Activated naive CD4-positive, alpha-beta T cell treated with anti-CD3 and anti-CD28 coated beads, Interleukin-2, amount 50 U/mL, for 24 hours (primary cell): ENCODE measurements around the gene ACSM5.

Source experiments
- H3K27ac Mint-ChIP-seq: one replicate; pipeline ENCODE4 v1.8.0; 2021; ENCODE audit warnings: mild to moderate bottlenecking, mixed read lengths
- H3K27me3 Mint-ChIP-seq: one replicate; pipeline ENCODE4 v1.8.0; 2021; ENCODE audit warnings: mixed read lengths
- H3K36me3 Mint-ChIP-seq: one replicate; pipeline ENCODE4 v1.8.0; 2021; ENCODE audit warnings: mixed read lengths
- H3K4me1 Mint-ChIP-seq: one replicate; pipeline ENCODE4 v1.8.0; 2021; ENCODE audit warnings: mixed read lengths
- H3K4me3 Mint-ChIP-seq: one replicate; pipeline ENCODE4 v1.8.0; 2021; ENCODE audit warnings: mild to moderate bottlenecking, mixed read lengths
- H3K9me3 Mint-ChIP-seq: one replicate; pipeline ENCODE4 v1.8.0; 2021; ENCODE audit warnings: mixed read lengths

The ACSM5 gene, protein sequence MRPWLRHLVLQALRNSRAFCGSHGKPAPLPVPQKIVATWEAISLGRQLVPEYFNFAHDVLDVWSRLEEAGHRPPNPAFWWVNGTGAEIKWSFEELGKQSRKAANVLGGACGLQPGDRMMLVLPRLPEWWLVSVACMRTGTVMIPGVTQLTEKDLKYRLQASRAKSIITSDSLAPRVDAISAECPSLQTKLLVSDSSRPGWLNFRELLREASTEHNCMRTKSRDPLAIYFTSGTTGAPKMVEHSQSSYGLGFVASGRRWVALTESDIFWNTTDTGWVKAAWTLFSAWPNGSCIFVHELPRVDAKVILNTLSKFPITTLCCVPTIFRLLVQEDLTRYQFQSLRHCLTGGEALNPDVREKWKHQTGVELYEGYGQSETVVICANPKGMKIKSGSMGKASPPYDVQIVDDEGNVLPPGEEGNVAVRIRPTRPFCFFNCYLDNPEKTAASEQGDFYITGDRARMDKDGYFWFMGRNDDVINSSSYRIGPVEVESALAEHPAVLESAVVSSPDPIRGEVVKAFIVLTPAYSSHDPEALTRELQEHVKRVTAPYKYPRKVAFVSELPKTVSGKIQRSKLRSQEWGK

DNA sequence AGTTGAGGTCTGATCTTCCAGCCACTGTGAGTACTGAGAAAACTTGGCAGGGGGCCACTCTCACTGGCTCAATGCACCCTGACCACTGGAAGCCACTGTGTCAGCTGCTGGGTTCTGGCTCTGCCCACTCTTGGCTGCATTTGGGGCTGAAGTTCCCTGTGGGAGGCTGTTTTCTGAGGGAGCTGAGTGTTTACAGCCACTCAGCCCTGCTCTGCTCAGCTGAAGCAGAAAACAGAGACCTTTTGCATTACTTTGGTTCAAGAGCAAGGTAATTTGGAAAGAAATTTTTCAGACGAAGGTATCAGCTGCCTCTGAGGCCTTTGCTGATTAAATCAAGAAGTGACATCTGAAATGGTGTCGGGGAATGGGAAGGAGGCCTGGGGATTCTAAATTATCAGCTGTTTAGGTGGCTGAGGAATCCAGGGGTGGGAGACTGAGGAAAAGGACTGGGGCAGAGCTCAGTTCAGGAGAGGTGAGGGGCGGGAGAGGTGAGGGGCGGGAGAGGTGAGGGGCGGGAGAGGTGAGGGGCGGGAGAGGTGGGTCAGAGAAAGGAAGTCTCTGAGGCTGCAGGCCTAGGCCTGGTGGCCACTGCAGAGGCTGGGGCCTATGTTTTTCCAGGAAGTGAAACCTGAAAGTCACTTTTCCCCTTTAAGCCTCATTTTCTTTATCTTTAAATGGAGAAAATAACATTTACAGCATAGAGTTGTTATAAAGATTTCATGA is at the start of gene ACSM5:
Gene ACSM5 (plus strand): TSS at position 137 of the 723 bp plus-strand sequence. CDS start 1,951 bp downstream, outside the sequence.
- Mint-ChIP-seq H3K27me3 (peaks cover 9% of the 10 kb centered on the region), H3K27ac (no peak within 1 kb of the TSS), H3K36me3 (no peaks in the 10 kb centered on the region), H3K4me3 (no peak within 1 kb of the TSS), H3K9me3 (no peaks in the 10 kb centered on the region), H3K4me1 (no peaks in the 10 kb centered on the region)

DNA sequence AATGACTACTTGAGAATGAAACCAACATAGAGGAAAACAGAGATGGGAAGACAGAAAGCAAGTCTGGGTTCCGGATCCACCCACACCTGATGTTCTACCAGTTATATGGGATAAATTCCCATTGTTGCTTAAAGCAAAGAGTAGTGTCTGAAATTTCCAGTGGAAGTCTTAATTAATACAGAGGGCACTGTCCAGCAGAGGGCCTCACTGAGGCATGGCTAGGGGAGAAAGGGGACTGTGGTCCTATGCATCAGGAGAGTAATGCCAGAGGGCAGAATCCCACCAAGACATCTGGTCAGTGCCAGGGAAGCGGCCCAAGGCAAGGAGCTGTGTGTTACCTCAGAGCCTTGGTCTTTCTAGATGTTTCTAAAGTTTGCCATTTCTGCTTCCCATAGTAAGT is 49.3 kb upstream of the ACSM5 start:
- no peaks in the 10 kb centered on the region for H3K9me3 Mint-ChIP-seq
- peaks cover 11% of the 10 kb centered on the region for H3K27me3 Mint-ChIP-seq
- H3K36me3 Mint-ChIP-seq, result no peaks in the 10 kb centered on the region
- H3K4me1 Mint-ChIP-seq, result no peaks in the 10 kb centered on the region
- H3K4me3 Mint-ChIP-seq, result no peak overlapping the region
- no peak overlapping the region for H3K27ac Mint-ChIP-seq

DNA sequence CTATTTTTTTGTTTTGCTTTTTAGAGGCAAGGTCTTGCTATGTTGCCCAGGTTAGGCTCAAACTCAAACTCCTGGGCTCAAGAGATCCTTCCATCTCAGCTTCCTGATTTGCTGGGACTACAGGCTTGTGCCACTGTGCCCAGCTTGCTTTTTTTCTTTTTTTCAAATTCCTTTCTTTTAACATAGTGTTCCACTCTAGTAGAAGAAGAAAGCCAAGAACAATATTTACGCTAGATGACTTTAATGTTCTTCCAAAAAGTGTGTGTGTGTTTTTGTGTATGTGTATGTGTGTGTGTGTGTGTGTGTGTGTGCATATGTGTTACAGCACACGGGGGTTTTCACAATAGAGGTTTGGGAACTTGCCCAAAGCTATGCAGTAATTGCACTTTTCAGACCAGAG is 46.1 kb upstream of the ACSM5 start:
- Mint-ChIP-seq H3K9me3 (no peaks in the 10 kb centered on the region), H3K27ac (no peak overlapping the region)

DNA sequence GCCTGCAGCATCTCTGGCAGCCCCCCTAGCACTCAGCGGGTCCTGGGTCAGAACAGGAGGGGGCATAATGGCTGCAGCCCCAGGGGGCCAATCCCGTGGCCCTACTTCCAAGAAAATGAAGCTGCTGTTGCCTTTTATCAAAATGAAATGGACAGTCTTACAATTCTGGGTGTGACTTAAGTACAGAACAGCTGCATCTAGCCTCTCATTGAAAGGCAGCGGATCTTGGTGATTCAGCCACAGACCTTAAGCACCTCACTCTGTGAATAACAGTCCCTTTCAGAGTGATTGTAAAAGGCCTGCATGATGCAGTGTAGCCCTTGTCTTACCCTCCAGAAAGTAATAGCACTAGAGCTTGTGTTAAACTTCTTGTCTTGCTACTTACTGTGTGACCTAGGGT is 45.3 kb upstream of the ACSM5 start:
- Mint-ChIP-seq H3K4me3 (no peak overlapping the region), H3K4me1 (no peaks in the 10 kb centered on the region), H3K36me3 (no peaks in the 10 kb centered on the region), H3K27ac (no peak overlapping the region), H3K27me3 (peaks cover 23% of the 10 kb centered on the region), H3K9me3 (no peaks in the 10 kb centered on the region)

More for the DNA sequence above, 46.1 kb upstream of the ACSM5 start:
- H3K4me3 Mint-ChIP-seq, result no peak overlapping the region
- no peaks in the 10 kb centered on the region for H3K4me1 Mint-ChIP-seq
- H3K36me3 Mint-ChIP-seq, result no peaks in the 10 kb centered on the region
- peaks cover 19% of the 10 kb centered on the region for H3K27me3 Mint-ChIP-seq

DNA sequence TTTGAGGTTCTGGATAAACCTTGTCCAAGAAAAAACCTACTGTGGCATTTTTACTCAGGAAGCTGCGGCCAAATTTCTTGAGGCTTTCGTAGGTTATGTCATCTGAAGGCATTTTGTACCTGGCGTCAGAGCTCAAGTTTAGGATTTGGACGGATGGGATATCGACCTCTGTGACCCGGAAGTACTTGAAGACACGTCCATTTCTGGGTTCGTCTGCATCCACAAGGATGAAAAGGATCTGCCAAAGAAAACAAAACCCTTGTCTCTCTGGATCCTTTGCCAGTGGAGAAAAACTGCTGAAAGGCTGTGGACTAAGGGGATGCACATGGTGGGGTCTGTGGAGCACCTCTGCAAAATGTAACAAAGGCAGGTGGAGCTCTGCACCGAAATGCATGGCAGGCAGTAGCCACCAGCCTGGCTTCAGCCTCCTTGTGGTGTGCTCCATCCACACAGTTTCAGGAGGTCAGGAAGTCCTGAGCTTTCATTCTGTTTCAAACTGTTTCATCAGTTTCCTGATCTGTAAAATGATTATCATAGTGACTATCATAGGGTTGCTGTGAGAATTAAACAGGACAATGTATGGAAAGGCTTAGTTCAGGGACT is 39.8 kb upstream of the ACSM5 start:
- Mint-ChIP-seq H3K9me3 (no peaks in the 10 kb centered on the region), H3K4me3 (no peak overlapping the region), H3K4me1 (no peaks in the 10 kb centered on the region), H3K27me3 (peaks cover 16% of the 10 kb centered on the region), H3K27ac (no peak overlapping the region), H3K36me3 (no peaks in the 10 kb centered on the region)

DNA sequence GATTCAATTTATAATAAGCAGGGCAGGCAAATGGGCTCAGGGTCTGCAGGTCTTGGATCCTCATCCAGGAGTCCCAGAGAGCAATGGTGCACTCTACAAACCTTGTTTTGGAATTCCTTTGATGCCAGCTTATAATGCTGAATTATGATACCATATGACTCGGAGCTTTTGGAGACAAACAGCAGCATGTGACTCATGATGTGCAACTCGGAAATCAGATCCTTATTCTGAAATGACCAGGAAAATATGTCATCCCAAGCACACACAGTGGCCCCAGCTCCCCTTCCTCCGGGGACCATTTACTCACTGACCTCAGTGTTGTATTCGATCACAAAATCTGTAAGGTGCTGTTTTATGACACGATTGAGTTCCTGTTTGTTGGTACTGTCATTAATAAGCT is 36.6 kb upstream of the ACSM5 start:
- no peaks in the 10 kb centered on the region for H3K4me1 Mint-ChIP-seq
- no peak overlapping the region for H3K27ac Mint-ChIP-seq
- H3K9me3 Mint-ChIP-seq, result no peaks in the 10 kb centered on the region
- H3K27me3 Mint-ChIP-seq, result peaks cover 20% of the 10 kb centered on the region
- H3K36me3 Mint-ChIP-seq, result no peaks in the 10 kb centered on the region
- H3K4me3 Mint-ChIP-seq, result no peak overlapping the region

DNA sequence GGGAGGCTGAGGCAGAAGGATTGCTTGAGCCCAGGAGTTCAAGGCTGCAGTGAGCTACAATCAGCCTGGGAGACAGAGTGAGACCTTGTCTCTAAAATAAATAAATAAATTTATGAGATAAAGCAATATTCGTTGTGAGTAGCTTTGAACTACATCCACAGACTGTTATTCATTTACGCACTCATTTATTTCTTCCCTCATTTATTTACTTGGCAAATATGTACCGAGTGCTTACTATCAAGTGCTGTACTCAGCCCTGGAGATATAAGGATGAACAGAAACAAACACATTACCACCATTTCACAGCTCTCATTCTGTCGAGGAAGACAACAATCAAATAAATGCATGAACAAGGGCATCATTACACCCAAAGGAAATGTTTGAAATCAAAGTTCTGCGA is 32.2 kb upstream of the ACSM5 start:
- peaks cover 8% of the 10 kb centered on the region for H3K27me3 Mint-ChIP-seq
- H3K27ac Mint-ChIP-seq, result no peak overlapping the region
- no peaks in the 10 kb centered on the region for H3K9me3 Mint-ChIP-seq
- no peak overlapping the region for H3K4me3 Mint-ChIP-seq
- H3K36me3 Mint-ChIP-seq, result no peaks in the 10 kb centered on the region
- no peaks in the 10 kb centered on the region for H3K4me1 Mint-ChIP-seq

DNA sequence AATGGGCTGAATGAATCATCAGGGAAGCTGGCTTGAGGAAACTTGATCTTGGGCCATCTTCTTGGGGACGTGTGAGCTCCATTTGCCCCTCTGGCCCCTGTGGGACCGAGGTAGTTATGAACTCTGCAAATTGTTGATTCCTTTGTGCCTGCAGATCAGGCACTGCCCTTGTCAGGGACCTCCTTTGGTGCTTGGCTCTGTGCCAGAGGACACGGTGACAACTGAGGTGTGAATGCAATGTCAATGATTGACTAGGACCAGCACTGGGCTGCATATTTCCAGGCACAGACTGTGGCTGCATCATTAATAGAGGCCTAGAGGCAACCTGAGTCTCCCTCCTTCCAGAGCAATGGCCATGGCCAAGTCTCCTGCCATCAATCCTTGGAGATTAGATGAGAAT is 28.6 kb upstream of the ACSM5 start:
- no peaks in the 10 kb centered on the region for H3K36me3 Mint-ChIP-seq
- H3K9me3 Mint-ChIP-seq, result no peaks in the 10 kb centered on the region
- no peak overlapping the region for H3K4me3 Mint-ChIP-seq
- peaks cover 4% of the 10 kb centered on the region for H3K27me3 Mint-ChIP-seq
- H3K4me1 Mint-ChIP-seq, result no peaks in the 10 kb centered on the region
- H3K27ac Mint-ChIP-seq, result no peak overlapping the region

DNA sequence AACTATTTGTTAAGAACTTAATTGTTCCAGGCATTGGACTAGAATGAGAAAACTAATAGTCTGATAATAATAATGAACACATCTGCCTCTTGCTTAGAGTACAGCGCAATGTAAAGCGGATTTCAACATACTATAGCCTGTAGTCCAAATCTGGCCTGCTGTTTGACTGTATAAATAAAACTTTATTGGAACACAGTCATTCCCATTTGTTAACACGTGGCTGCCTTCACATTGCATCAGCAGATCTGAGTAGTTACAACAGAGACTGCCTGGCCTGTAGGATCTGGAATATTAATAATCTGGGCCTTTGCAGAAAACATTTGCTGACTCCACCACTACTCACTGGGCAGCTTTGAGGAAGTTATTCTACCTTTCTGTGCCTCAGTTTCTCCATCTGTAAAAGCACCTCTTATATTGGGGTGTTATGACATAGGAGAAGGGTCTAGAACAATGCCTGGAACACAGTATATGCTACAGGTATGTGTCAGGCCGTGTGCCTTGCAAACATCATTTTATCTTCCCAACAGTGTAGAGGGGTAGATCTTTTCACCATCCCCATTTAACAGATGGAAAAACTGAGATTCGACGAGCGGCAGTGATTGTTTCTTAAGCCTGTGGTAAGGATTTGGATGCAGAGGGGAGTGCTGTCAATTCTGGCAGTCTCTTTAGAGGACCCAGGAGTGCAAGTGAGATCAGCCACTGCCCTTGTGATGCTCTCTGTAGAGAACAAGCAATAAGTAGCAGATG is 27.0 kb upstream of the ACSM5 start:
- no peaks in the 10 kb centered on the region for H3K36me3 Mint-ChIP-seq
- no peaks in the 10 kb centered on the region for H3K4me1 Mint-ChIP-seq
- H3K27me3 Mint-ChIP-seq, result peaks cover 9% of the 10 kb centered on the region
- H3K4me3 Mint-ChIP-seq, result no peak overlapping the region
- no peak overlapping the region for H3K27ac Mint-ChIP-seq
- H3K9me3 Mint-ChIP-seq, result no peaks in the 10 kb centered on the region

DNA sequence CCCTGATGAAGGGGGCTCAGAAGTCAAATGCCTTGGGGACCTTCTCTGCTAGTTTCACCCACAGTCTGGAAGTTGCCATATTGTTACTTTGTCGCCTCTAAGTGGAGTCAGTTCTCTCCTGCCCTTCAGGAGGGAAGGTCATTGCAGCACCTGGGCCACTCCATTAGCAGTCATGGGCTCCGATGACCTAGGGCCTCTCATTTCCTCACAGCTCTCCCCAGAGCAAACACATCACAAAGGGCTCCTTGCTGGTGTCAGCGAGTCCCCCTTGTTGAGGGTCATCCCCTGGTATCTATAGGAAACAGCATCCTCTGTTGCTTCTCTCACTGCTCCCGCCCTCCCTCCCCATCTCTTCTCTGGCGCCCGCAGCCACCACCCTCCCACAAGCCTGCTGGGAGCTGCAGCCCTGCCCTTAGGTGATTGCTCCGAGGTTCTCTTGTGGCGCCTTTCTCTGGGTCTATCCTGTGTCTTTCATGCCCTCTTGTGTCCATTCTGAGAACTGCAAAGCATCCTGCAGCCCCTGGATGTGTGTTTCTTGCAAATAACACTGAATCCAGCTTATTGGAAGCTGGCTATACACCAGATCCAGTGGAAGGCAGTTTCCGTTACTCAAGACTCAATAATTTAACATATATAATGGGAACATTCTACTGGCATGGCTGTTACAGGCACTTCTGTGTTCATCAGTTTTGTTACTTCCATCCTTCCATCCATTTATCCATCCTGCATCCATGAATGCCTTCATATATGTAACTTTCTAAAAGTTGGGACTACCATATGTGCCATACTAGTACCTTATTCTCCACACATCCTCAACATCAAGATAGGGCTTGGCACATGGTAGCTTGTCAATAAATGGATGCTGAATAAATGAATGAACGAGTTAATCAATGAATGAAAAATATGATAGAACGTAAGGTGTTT is 26.0 kb upstream of the ACSM5 start:
- H3K9me3 Mint-ChIP-seq, result no peaks in the 10 kb centered on the region
- no peaks in the 10 kb centered on the region for H3K36me3 Mint-ChIP-seq
- peaks cover 11% of the 10 kb centered on the region for H3K27me3 Mint-ChIP-seq
- no peak overlapping the region for H3K27ac Mint-ChIP-seq
- H3K4me3 Mint-ChIP-seq, result no peak overlapping the region
- no peaks in the 10 kb centered on the region for H3K4me1 Mint-ChIP-seq

DNA sequence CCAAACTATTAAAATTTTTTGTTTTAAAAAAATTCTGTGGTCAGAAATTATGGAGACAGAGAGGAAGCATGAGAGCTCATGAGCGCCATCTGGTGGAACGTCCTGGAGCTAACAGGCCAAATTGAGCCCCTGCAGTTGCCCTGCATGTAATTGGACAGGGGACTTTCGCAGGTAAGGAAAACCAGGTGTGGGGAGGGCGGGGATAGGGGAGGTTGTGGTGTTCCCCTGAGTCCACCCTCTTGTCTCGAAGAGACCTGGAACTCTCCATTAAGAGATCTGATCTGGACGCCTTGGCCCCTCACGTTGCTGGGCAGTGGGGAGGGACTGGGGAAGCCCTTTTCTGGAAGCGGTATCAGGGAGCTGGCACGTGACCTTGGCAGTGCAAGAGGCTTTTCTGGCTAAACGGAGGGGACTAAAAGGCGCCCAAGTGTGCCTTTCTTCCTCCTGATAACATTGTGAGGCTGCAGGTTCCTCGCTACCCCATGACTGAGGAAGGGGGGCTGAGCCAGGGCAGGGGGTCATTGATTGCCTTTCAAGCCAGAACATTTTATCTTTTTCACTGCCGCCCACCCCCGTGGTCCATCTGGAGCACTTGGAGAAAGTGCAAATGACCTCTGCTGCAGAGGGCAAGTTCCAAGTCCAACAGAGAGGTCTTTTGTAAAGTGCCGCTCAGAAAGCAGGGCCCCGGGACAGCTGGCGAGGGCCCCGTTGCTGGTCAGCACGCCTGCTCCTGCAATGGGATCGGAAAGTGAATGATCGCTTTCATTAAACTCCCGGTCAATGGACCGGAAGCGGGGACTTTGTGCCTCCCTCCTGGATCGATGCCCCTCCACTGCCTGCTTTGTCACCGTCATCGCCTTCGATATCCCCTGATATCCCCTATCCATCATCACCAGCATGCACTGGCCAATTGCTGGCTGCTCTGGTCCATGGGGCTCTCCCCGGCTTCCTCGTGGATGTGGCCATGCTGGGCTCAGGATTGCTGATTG is 23.2 kb upstream of the ACSM5 start:
- Mint-ChIP-seq H3K9me3 (no peaks in the 10 kb centered on the region), H3K27ac (no peak overlapping the region), H3K4me1 (no peaks in the 10 kb centered on the region), H3K36me3 (no peaks in the 10 kb centered on the region), H3K27me3 (peaks cover 11% of the 10 kb centered on the region), H3K4me3 (no peak overlapping the region)

DNA sequence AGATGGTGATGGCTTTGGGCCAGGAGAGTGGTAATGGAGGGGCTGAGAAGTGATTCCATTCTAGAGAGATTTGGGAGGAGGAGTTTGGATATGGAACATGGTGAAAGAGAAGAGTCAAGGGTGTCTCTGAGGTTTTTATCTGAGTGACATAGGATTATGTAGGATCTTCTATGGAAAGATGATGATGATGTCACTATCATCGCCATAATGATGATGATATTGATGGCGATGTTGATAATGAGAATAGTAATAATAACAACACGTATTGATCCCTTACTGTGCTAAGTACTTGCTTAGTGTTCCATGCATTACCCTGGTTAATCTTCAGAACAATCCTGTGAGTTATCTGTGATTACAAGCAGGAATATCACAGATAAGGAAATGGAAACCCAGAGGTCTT is 21.4 kb upstream of the ACSM5 start:
- Mint-ChIP-seq H3K4me3 (no peak overlapping the region), H3K27me3 (peaks cover 11% of the 10 kb centered on the region), H3K4me1 (no peaks in the 10 kb centered on the region), H3K27ac (no peak overlapping the region), H3K36me3 (no peaks in the 10 kb centered on the region), H3K9me3 (no peaks in the 10 kb centered on the region)

DNA sequence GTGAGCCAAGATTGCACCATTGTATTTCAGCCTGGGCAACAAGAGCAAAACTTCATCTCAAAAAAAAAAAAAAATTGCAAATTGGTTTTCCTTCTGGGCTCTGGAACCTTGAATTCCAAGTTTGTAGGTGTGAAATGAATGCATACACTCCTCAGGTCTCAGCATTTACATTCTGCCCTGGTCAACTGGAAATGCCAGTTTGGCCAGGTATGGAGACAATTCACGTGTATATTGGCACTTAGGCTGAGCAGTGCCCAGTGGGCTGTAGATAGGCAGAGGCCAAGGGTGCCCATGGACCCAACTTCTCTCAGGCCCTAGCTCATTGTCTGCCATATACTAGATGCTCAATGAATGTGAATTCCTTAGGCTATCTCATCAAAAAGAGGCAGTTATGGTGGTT is 20.5 kb upstream of the ACSM5 start:
- Mint-ChIP-seq H3K36me3 (no peaks in the 10 kb centered on the region), H3K27me3 (peaks cover 11% of the 10 kb centered on the region), H3K9me3 (no peaks in the 10 kb centered on the region), H3K4me1 (no peaks in the 10 kb centered on the region), H3K27ac (no peak overlapping the region), H3K4me3 (no peak overlapping the region)
